ENCODE data around the gene KDM2A.
"Not testable (repeated sequence)": the region's sequence is repeated elsewhere in the genome, so short reads cannot be mapped to it uniquely, and the experiment has no call there.

Gene KDM2A

GRCh38 chr11:67253872-67254624 is 135.0 kb downstream of the KDM2A start:
- no peak for TF ChIP-seq CTCF (IDR thresholded peaks at IDR 0.05; ENCODE audit: control insufficient read depth, extremely low read depth, insufficient read depth)
- H3K4me3 ChIP-seq (ENCODE audit: low read depth, low read length), result no peak overlapping the region
- no peak for DNase-seq (ENCODE audit: low read depth)

DNA sequence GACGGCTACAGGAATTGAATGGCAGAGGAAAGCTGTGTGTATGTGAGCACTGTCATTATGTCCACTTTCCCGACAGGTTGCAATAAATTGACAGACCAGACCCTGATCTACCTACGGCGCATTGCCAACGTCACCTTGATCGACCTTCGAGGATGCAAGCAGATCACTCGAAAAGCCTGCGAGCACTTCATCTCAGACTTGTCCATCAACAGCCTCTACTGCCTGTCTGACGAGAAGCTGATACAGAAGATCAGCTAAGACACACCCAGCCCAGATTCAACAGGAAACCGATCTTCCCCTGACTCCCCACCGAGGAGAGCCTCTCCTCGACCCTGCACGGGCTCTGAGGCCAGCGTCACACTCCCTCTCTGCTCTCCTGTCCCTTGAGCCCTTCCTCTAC is 135.7 kb downstream of the KDM2A start:
- no peak for DNase-seq (ENCODE audit: low read depth)
- TF ChIP-seq CTCF (IDR thresholded peaks at IDR 0.05; ENCODE audit: control insufficient read depth, extremely low read depth, insufficient read depth), result no peak
- no peak overlapping the region for H3K4me3 ChIP-seq (ENCODE audit: low read depth, low read length)

DNA sequence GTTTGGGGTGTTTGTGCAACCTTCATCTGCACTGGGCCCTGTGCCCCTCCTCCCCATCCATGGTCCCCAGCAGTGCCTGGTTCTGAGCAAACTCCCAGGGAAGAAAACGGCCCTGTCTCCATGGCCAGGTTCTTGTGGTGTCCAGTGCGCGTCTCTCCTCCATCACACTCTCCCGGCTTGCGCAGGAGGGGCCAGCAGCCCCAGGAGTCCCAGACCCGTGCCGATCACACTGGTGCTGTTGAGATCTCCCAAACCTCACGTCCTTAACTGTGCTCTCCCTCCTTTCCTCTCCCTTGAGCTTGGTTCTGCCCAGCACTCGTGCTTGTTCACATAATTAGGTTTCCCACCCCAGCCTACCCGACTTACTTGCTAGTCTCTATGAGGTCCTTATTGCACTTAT is 136.3 kb downstream of the KDM2A start:
- H3K4me3 ChIP-seq (ENCODE audit: low read depth, low read length), result no peak overlapping the region
- no peak for DNase-seq (ENCODE audit: low read depth)
- no peak for TF ChIP-seq CTCF (IDR thresholded peaks at IDR 0.05; ENCODE audit: control insufficient read depth, extremely low read depth, insufficient read depth)

- no peak for TF ChIP-seq CTCF (IDR thresholded peaks at IDR 0.05; ENCODE audit: control insufficient read depth, extremely low read depth, insufficient read depth)
- no peak overlapping the region for H3K4me3 ChIP-seq (ENCODE audit: low read depth, low read length)
- no peak for DNase-seq (ENCODE audit: low read depth)
Observed at GRCh38 chr11:67255864-67256263, 136.8 kb downstream of the KDM2A start.

GRCh38 chr11:67256477-67257135 is 137.5 kb downstream of the KDM2A start:
- no peak for TF ChIP-seq CTCF (IDR thresholded peaks at IDR 0.05; ENCODE audit: control insufficient read depth, extremely low read depth, insufficient read depth)
- no peak for DNase-seq (ENCODE audit: low read depth)
- no peak overlapping the region for H3K4me3 ChIP-seq (ENCODE audit: low read depth, low read length)

DNA sequence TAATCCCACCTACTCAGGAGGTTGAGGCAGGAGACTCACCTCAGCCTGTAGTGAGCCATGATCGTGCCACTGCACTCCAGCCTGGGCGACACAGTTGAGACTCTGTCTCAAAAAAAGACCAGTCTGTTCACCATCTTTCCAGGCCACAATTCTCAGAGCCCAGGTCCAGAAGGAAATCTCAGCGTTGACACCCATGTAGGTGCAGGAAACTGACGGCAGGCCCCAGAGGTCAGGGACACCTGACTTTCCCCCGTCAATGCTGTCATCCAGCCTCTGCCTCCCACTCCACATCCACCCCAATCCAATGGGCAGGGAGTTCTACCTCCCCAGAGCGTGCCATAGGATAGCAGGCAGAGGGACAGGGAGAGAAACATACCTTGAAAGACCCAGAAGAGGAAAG is 141.3 kb downstream of the KDM2A start:
- TF ChIP-seq CTCF (IDR thresholded peaks at IDR 0.05; ENCODE audit: control insufficient read depth, extremely low read depth, insufficient read depth), result no peak
- H3K4me3 ChIP-seq (ENCODE audit: low read depth, low read length), result no peak overlapping the region
- DNase-seq (ENCODE audit: low read depth), result no peak

DNA sequence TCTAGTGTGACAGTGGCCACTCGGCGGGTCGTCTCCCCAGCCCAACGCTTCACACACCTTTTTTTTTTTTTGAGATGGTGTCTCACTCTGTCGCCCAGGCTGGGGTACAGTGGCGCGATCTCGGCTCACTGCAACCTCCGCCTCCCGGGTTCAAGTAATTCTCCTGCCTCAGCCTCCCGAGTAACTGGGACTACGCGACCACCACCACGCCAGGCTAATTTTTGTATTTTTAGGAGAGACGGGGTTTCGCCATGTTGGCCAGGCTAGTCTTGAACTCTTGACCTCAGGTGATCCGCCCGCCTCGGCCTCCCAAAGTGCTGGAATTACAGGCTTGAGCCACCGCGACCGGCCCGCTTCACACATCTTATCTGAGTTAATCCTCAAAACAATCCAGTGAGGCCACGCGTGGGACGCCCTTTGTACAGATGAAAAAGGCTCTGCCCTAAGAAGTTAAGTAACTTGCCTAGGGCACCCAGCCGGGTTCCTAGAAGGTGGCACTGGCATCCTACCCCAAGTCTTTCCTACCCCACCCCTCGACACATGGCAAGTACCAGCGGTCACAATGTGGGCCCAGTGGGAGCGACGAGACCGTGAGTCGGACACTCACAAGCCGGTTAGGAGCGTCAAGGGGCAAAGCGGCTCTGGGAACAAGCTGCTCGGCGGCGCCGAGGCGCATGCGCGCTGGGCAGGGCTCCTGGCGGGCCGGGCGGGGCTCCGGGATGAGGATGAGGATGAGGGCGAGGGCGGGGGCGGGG is 142.0 kb downstream of the KDM2A start:
- H3K4me3 ChIP-seq (ENCODE audit: low read depth, low read length); DNase-seq (ENCODE audit: low read depth): not testable (repeated sequence)

Measured in LNCaP clone FGC (cell line).